Sigmoid colon (tissue), 7 donors: Measurements from ENCODE around the gene SDK1. TPM values are rescaled to one million over a fixed set of nuclear protein-coding genes. Genes with fewer than 3 reads are reported as not detected.

ENCODE experiments used
- DNase-seq: peaks from one replicate; pipeline ENCODE4 v3.0.0-alpha.2; 2019
- H3K27ac ChIP-seq, 4 donors: fragments of 200-600 bp; sonication (generic); one replicate each; pipeline ENCODE4 v1.5.1; 2016 to 2019; ENCODE audit warnings: mild to moderate bottlenecking in 1 of 4
- H3K27me3 ChIP-seq, 3 donors: fragments of 200-600 bp; sonication (generic); one replicate each; pipeline ENCODE4 v1.5.1; 2019; ENCODE audit warnings: mild to moderate bottlenecking in 1 of 3
- H3K36me3 ChIP-seq, 4 donors: fragments of 200-600 bp; sonication (generic); one replicate each; pipeline ENCODE4 v1.5.1; 2016 to 2019
- H3K4me1 ChIP-seq, 4 donors: fragments of 200-600 bp; sonication (generic); one replicate each; pipeline ENCODE4 v1.5.1; 2017 to 2019
- H3K4me3 ChIP-seq, 4 donors: fragments of 200-600 bp; sonication (generic); one replicate each; pipeline ENCODE4 v1.5.1; 2017 to 2019; ENCODE audit warnings: mild to moderate bottlenecking in 2 of 4, moderate library complexity in 1 of 4
- H3K9me3 ChIP-seq, 4 donors: fragments of 200-600 bp in 3 of 4; sonication (generic) in 3 of 4; one replicate each; pipeline versions ENCODE4 v1.5.1 to v1.6.1; 2013 to 2019
- EP300 ChIP-seq, 4 donors: sonication (generic); formaldehyde crosslinking; IDR thresholded peaks; one replicate each; pipeline ENCODE4 v1.6.1; 2017; ENCODE audit warnings: antibody characterized with exemption in 4 of 4
- POLR2A ChIP-seq, 2 donors: fragments of 450-650 bp; IDR thresholded peaks; one replicate each; pipeline ENCODE4 v1.6.1; 2016; ENCODE audit warnings: antibody characterized with exemption in 2 of 2, mild to moderate bottlenecking in 2 of 2, moderate library complexity in 2 of 2
- POLR2AphosphoS5 ChIP-seq, 4 donors: sonication (generic); formaldehyde crosslinking; IDR thresholded peaks; one replicate each; pipeline ENCODE4 v1.6.1; 2017; ENCODE audit warnings: antibody characterized with exemption in 4 of 4
- WGBS, 2 donors: extraction: QIAGEN DNeasy Blood & Tissue Kit; methylation state at CpG; one replicate each; pipeline ENCODE4 v1.1.7; 2013; 5-methylcytosine and 5-hydroxymethylcytosine counted together
- intact Hi-C: fragments of 100-400 bp; cut with DNase I; formaldehyde crosslinking; loops from one replicate; pipeline ENCODE4 v1.15.1; 2023
- polyA plus RNA-seq, 3 donors: library from polyadenylated mRNA; stranded (reverse); fragments of 200-250 nt; gene quantifications; one replicate each; pipeline ENCODE4 v1.2.3, GENCODE V29; 2013
- total RNA-seq, 4 donors: library from RNA; depleted of rRNA; stranded (reverse); fragments of >200 nt; gene quantifications; one replicate each; pipeline ENCODE4 v1.1.0, GENCODE V29; 2016
- TF ChIP-seq, protein P1 (sequence below), 4 experiments: fragments of 450-650 bp in 3 of 4; fragments of 200-600 bp in 1 of 4; IDR thresholded peaks; one replicate each; pipeline ENCODE4 v1.5.1; 2016 to 2019; ENCODE audit warnings: antibody characterized with exemption in 4 of 4, mild to moderate bottlenecking in 3 of 4, moderate library complexity in 2 of 4
- donor health status: healthy with polysubstance abuse.
- donor health status: Bipolar disorder and iron deficiency.
- donor health status: healthy.

The SDK1 gene
- total and polyA plus RNA-seq, 7 donors, result under 0.01 to 23.0 (median 10.0) TPM; not detected in 1

- Histone ChIP-seq H3K4me1 (peaks cover 0 to 13% (median 5%) of the 10 kb centered on the region in 4 donors), H3K9me3 (no peaks in the 10 kb centered on the region), H3K27ac (no peak overlapping the region), H3K36me3 (peaks cover 0 to 6% (median 0%) of the 10 kb centered on the region in 4 donors), H3K4me3 (no peak overlapping the region), H3K27me3 (no peaks in the 10 kb centered on the region)
- no peak for DNase-seq
- 80 to 89% methylated on average over 21 of the region's 21 CpGs for WGBS, 2 donors
- TF ChIP-seq EP300 (IDR thresholded peaks at IDR 0.05) (no peak), POLR2AphosphoS5 (IDR thresholded peaks at IDR 0.05) (no peak), POLR2A (IDR thresholded peaks at IDR 0.05) (no peak)
- TF ChIP-seq, protein P1, sequence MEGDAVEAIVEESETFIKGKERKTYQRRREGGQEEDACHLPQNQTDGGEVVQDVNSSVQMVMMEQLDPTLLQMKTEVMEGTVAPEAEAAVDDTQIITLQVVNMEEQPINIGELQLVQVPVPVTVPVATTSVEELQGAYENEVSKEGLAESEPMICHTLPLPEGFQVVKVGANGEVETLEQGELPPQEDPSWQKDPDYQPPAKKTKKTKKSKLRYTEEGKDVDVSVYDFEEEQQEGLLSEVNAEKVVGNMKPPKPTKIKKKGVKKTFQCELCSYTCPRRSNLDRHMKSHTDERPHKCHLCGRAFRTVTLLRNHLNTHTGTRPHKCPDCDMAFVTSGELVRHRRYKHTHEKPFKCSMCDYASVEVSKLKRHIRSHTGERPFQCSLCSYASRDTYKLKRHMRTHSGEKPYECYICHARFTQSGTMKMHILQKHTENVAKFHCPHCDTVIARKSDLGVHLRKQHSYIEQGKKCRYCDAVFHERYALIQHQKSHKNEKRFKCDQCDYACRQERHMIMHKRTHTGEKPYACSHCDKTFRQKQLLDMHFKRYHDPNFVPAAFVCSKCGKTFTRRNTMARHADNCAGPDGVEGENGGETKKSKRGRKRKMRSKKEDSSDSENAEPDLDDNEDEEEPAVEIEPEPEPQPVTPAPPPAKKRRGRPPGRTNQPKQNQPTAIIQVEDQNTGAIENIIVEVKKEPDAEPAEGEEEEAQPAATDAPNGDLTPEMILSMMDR (IDR thresholded peaks at IDR 0.05), result no peak
- intact Hi-C loops, result no loop called here
These were observed 925.0 kb downstream of the SDK1 start for GRCh38 chr7:4225881-4226523.

DNA sequence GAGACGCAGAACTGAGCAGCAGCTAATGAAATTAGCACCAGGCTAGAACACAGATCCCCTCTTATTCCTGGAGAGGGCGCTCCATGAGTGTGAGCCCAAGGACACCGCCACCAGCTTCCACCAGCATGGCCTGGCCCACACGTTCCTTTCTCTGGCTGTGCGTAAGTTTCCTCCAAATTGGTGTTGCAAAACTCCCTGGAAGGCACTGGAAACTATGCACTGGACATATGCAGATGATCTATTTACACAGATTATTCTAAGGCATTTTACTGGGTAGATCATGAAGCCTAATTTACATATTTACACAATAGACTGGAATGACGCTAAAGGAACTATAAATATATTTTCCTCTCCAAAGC, 925.5 kb downstream of the SDK1 start:
- Histone ChIP-seq H3K4me1 (peaks cover 0 to 13% (median 5%) of the 10 kb centered on the region in 4 donors), H3K27me3 (no peaks in the 10 kb centered on the region), H3K27ac (no peak overlapping the region), H3K9me3 (no peaks in the 10 kb centered on the region), H3K36me3 (peaks cover 0 to 2% (median 0%) of the 10 kb centered on the region in 4 donors), H3K4me3 (no peak overlapping the region)
- no peak for DNase-seq
- TF ChIP-seq POLR2AphosphoS5 (IDR thresholded peaks at IDR 0.05) (no peak), POLR2A (IDR thresholded peaks at IDR 0.05) (no peak), EP300 (IDR thresholded peaks at IDR 0.05) (no peak)
- TF ChIP-seq, protein P1 (IDR thresholded peaks at IDR 0.05), result no peak
- intact Hi-C loops, result no loop called here
- 78 to 87% methylated on average over 6 of the region's 6 CpGs for WGBS, 2 donors

- Histone ChIP-seq H3K4me3 (no peak overlapping the region), H3K27me3 (no peaks in the 10 kb centered on the region), H3K9me3 (no peaks in the 10 kb centered on the region), H3K36me3 (no peaks in the 10 kb centered on the region), H3K4me1 (peaks cover 0 to 13% (median 5%) of the 10 kb centered on the region in 4 donors), H3K27ac (no peak overlapping the region)
- no peak for DNase-seq
- intact Hi-C loops, result no loop called here
- TF ChIP-seq, protein P1 (IDR thresholded peaks at IDR 0.05), result no peak
- 86 to 87% methylated on average over 22 of the region's 22 CpGs for WGBS, 2 donors
These were observed 926.3 kb downstream of the SDK1 start for GRCh38 chr7:4227105-4228010.

DNA sequence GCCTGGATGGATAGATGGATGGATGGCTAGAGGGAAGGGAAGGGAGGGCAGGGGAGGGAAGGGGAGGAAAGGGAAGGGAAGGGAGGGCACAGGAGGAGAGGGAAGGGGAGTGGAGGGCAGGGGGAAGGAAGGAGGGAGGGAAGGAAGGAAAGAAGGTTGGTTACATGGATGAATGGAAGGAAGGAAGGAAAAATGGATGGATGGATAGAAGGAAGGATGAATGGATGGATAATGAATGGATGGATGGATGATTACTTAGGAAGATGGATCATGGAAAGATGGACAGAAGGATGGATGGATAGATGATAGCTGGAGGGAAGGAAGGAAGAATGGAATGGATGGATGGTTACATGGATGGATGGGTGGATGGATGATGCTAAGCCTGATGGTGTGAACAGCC, 929.3 kb downstream of the SDK1 start:
- Histone ChIP-seq H3K27ac (no peak overlapping the region), H3K4me1 (peaks cover 0 to 13% (median 5%) of the 10 kb centered on the region in 4 donors), H3K36me3 (no peaks in the 10 kb centered on the region), H3K9me3 (no peaks in the 10 kb centered on the region), H3K4me3 (no peak overlapping the region), H3K27me3 (no peaks in the 10 kb centered on the region)
- TF ChIP-seq POLR2A (IDR thresholded peaks at IDR 0.05) (no peak), POLR2AphosphoS5 (IDR thresholded peaks at IDR 0.05) (no peak), EP300 (IDR thresholded peaks at IDR 0.05) (no peak)
- TF ChIP-seq, protein P1 (IDR thresholded peaks at IDR 0.05), result no peak
- intact Hi-C loops, result no loop called here
- DNase-seq, result no peak
